GM12873 (cell line): Measurements from ENCODE around the gene GABPB2.

Source experiments
- CTCF ChIP-seq: IDR thresholded peaks from 2 replicates; pipeline ENCODE4 v1.5.1; 2012; ENCODE audit warnings: low read depth, mild to moderate bottlenecking, moderate library complexity, low read length, control low read depth; ENCODE audit not compliant: insufficient read depth; ENCODE audit errors: missing control alignments

GABPB2 gene

GRCh38 chr1:151157067-151157531 lies 86.5 kb downstream of the GABPB2 start:
- no peak for TF ChIP-seq CTCF

- no peak for TF ChIP-seq CTCF
Observed at GRCh38 chr1:151158326-151158725, 87.8 kb downstream of the GABPB2 start.

- no peak for TF ChIP-seq CTCF
Observed at GRCh38 chr1:151158751-151159251, 88.2 kb downstream of the GABPB2 start.

GRCh38 chr1:151159373-151159772 lies 88.8 kb downstream of the GABPB2 start:
- no peak for TF ChIP-seq CTCF

- TF ChIP-seq CTCF: no peak
Observed at GRCh38 chr1:151164732-151165280, 94.2 kb downstream of the GABPB2 start.

GRCh38 chr1:151165281-151165737 lies 94.7 kb downstream of the GABPB2 start:
- TF ChIP-seq CTCF: no peak

- no peak for TF ChIP-seq CTCF
Observed at GRCh38 chr1:151165738-151166504, 95.4 kb downstream of the GABPB2 start, which contains the start of the genes LYSMD1 and SCNM1. Gene LYSMD1 (minus strand): TSS chr1:151165902. CDS start chr1:151165258, 644 bp downstream. Gene SCNM1 (plus strand): TSS chr1:151166144. CDS start chr1:151166153, 9 bp downstream.
